Lower leg skin (tissue), 4 donors: ENCODE measurements around the gene CHRM1. TPM values are rescaled to one million over a fixed set of nuclear protein-coding genes. Genes with fewer than 3 reads are reported as not detected.

ENCODE experiments used
- DNase-seq, 2 donors: peaks; one replicate each; pipeline ENCODE4 v3.0.0-alpha.2; 2019; ENCODE audit warnings: low spot score in 2 of 2
- H3K4me3 ChIP-seq: fragments of 200-600 bp; sonication (generic); 2 replicates; pipeline ENCODE4 v1.5.1; 2017; ENCODE audit warnings: mild to moderate bottlenecking, low read depth; ENCODE audit not compliant: poor library complexity, severe bottlenecking
- POLR2A ChIP-seq, 2 donors: fragments of 450-650 bp; IDR thresholded peaks; one replicate each; pipeline ENCODE4 v1.6.1; 2016 to 2017; ENCODE audit warnings: antibody characterized with exemption in 2 of 2, mild to moderate bottlenecking in 1 of 2, moderate library complexity in 1 of 2
- WGBS, 2 donors: methylation state at CpG; one replicate each; pipeline ENCODE4 v1.1.5; 2018; 5-methylcytosine and 5-hydroxymethylcytosine counted together
- intact Hi-C: fragments of 100-400 bp; cut with DNase I; formaldehyde crosslinking; loops from one replicate; pipeline ENCODE4 v1.15.0; 2023; ENCODE audit warnings: low total_unique reads
- total RNA-seq, 4 donors: library from RNA; depleted of rRNA; stranded (reverse); fragments of >200 nt; gene quantifications; one replicate each; pipeline ENCODE4 v1.1.0, GENCODE V29; 2016
- TF ChIP-seq, protein P1 (sequence below), 3 donors: fragments of 450-650 bp; IDR thresholded peaks; one replicate each; pipeline ENCODE4 v1.5.1; 2016; ENCODE audit warnings: antibody characterized with exemption in 3 of 3, mild to moderate bottlenecking in 3 of 3, moderate library complexity in 2 of 3

Gene CHRM1
- total RNA-seq, 4 donors from 2014 or later = 1.5 to 7.6 (median 4.5) TPM

GRCh38 chr11:62923601-62924411, 2.6 kb upstream of the CHRM1 start:
- 8 to 9% methylated on average over 39 to 42 of the region's 52 CpGs for WGBS, 2 donors
- intact Hi-C loops = no loop called here
- H3K4me3 ChIP-seq = no peak overlapping the region
- TF ChIP-seq POLR2A (IDR thresholded peaks at IDR 0.05) = no peak
- TF ChIP-seq, protein P1, sequence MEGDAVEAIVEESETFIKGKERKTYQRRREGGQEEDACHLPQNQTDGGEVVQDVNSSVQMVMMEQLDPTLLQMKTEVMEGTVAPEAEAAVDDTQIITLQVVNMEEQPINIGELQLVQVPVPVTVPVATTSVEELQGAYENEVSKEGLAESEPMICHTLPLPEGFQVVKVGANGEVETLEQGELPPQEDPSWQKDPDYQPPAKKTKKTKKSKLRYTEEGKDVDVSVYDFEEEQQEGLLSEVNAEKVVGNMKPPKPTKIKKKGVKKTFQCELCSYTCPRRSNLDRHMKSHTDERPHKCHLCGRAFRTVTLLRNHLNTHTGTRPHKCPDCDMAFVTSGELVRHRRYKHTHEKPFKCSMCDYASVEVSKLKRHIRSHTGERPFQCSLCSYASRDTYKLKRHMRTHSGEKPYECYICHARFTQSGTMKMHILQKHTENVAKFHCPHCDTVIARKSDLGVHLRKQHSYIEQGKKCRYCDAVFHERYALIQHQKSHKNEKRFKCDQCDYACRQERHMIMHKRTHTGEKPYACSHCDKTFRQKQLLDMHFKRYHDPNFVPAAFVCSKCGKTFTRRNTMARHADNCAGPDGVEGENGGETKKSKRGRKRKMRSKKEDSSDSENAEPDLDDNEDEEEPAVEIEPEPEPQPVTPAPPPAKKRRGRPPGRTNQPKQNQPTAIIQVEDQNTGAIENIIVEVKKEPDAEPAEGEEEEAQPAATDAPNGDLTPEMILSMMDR (IDR thresholded peaks at IDR 0.05) = no peak
- no peak for DNase-seq

- H3K4me3 ChIP-seq = no peak overlapping the region
- DNase-seq = no peak
- TF ChIP-seq POLR2A (IDR thresholded peaks at IDR 0.05) = no peak
- TF ChIP-seq, protein P1 (IDR thresholded peaks at IDR 0.05) = no peak
- WGBS, 2 donors = 27 to 40% methylated on average over 20 to 24 of the region's 24 CpGs
- intact Hi-C loops = no loop called here
Measured at GRCh38 chr11:62922653-62923431, 1.7 kb upstream of the CHRM1 start.

- intact Hi-C loops = no loop called here
- TF ChIP-seq, protein P1 (IDR thresholded peaks at IDR 0.05) = no peak
- TF ChIP-seq POLR2A (IDR thresholded peaks at IDR 0.05) = no peak
- WGBS, 2 donors = 23 to 31% methylated on average over 4 of the region's 4 CpGs
- no peak overlapping the region for H3K4me3 ChIP-seq
- no peak for DNase-seq
Measured at GRCh38 chr11:62922189-62922589, 1.0 kb upstream of the CHRM1 start.

GRCh38 chr11:62921573-62922188, 518 bp upstream of the CHRM1 start:
- WGBS, 2 donors = 12 to 21% methylated on average over 17 to 18 of the region's 19 CpGs
- TF ChIP-seq POLR2A (IDR thresholded peaks at IDR 0.05) = no peak
- TF ChIP-seq, protein P1 (IDR thresholded peaks at IDR 0.05) = no peak
- intact Hi-C loops = no loop called here
- no peak overlapping the region for H3K4me3 ChIP-seq
- DNase-seq = peak in 1 of 2 donors; percentile 46

- no peak overlapping the region for H3K4me3 ChIP-seq
Measured at GRCh38 chr11:62919898-62920640, 1.1 kb downstream of the CHRM1 start.

More at GRCh38 chr11:62919898-62920640, 1.1 kb downstream of the CHRM1 start:
- DNase-seq = no peak
- intact Hi-C loops = no loop called here
- no peak for TF ChIP-seq POLR2A (IDR thresholded peaks at IDR 0.05)
- TF ChIP-seq, protein P1 (IDR thresholded peaks at IDR 0.05) = no peak
- 87 to 88% methylated on average over 10 to 11 of the region's 11 CpGs for WGBS, 2 donors
